NT2/D1 (cell line): ENCODE measurements around the gene SUSD5.

Source experiments
- SUZ12 ChIP-seq: IDR thresholded peaks from 2 replicates; pipeline ENCODE4 v1.6.1; 2011; ENCODE audit not compliant: insufficient read length, insufficient read depth; ENCODE audit errors: extremely low read depth
- YY1 ChIP-seq: IDR thresholded peaks from 2 replicates; pipeline ENCODE4 v1.6.1; 2011; ENCODE audit not compliant: insufficient read length, insufficient read depth
- ZNF274 ChIP-seq: IDR thresholded peaks from 2 replicates; pipeline ENCODE4 v1.6.1; 2011; ENCODE audit warnings: mild to moderate bottlenecking, low read depth, low read length

DNA sequence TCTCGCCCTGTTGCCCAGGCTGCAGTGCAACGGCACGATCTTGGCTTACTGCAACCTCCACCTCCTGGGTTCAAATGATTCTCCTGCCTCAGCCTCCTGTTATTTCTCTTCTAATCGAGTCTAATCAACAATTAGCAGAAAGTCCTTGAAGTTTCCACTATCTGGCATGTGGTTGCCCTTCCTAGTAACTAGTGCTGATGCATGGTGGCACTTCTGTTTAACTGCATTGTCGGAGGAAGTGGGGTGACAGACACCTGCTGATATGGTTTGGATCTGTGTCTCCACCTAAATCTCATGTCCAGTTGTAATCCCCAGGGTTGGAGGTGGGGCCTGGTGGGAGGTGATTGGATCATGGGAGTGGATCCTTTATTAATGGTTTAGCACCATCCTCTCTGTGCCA, 95.6 kb downstream of the SUSD5 start:
- TF ChIP-seq YY1 (no peak), ZNF274 (no peak), SUZ12 (no peak)
